GM18867 (cell line): ENCODE measurements around the gene CDC25C.
A peak's percentile ranks its signal among the peaks of the same experiment; 100 is the strongest.
"Not testable (repeated sequence)": the region's sequence is repeated elsewhere in the genome, so short reads cannot be mapped to it uniquely, and the experiment has no call there.

Source experiments
- ATAC-seq: cut with Tn5 transposase; IDR thresholded peaks from one replicate; pipeline ENCODE4 v1.9.1; 2021; ENCODE audit warnings: mild to moderate bottlenecking, moderate library complexity; ENCODE audit not compliant: unreplicated experiment

Gene CDC25C

DNA sequence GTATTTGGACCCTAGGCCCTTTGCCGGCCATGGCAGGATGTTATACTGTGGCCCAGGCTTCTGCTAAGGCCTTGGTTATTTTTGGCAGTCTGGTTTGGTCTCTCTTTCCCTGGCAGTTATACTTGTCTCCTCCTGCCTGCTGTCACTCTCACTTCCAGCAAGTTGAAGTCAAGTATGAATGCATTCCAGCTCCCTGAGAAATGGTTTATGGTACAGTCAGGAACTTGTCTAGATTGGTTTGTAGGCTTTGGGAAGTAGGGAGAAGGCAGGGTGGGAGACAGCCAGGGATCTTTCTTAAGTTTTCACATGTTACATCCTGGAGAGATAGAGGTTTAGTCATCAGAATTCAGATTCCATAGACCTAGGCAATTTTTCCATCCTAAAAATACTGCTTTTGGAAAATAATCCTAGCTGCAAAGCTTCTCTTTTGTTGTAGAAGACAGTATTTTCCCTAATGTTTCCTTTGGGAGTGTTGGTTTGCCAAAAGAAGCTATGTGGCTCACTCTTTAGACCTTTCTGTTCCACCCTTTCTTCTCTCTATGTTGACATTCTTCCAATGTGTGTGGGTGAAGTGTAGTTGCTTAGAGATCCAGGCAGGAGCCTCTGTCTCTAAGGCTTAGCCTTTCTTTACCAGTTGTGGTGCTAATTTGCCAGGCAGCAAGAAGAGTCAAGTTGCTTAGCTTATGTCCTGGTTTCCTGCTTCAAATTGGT, 18.4 kb upstream of the CDC25C start:
- no peak for ATAC-seq

DNA sequence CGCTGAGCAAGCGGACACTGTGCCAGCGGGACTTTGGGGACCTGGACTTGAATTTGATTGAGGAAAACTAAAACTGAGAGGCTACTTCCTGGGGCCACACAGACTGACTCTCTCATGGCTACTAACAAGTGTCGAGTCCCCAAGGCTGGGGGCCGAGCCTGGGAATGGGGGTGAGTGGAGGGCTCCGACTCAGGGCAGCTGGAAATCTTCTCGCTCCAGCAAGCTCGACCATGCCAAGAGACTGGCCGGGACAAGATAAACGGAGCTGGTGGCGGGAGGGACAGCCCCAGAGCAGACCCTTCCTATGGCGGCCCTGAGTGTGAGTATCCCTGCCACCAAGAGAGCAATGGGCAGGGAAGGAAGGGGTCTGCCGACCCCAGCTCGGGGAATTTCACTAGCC, 15.3 kb upstream of the CDC25C start:
- ATAC-seq, result no peak

DNA sequence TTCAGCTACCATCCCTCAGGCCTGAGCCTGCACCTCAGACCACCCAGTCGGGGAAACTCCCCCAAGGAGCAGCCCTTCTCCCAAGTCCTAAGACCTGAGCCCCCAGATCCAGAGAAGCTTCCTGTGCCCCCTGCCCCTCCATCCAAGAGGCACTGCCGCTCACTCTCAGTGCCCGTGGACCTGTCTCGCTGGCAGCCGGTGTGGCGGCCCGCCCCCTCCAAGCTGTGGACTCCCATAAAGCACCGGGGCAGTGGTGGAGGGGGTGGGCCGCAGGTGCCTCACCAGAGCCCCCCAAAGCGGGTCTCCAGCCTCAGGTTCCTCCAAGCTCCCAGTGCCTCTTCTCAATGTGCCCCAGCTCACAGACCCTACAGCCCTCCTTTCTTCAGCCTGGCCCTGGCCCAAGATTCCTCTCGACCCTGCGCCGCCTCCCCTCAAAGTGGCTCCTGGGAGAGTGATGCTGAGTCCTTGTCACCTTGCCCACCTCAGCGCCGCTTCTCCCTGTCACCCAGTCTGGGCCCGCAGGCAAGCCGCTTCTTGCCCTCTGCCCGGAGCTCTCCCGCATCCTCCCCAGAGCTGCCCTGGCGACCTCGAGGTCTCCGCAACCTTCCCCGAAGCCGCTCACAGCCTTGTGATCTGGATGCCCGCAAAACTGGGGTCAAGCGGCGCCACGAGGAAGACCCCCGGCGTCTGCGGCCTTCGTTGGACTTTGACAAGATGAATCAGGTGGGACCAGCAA, 13.5 kb upstream of the CDC25C start:
- ATAC-seq, result no peak

DNA sequence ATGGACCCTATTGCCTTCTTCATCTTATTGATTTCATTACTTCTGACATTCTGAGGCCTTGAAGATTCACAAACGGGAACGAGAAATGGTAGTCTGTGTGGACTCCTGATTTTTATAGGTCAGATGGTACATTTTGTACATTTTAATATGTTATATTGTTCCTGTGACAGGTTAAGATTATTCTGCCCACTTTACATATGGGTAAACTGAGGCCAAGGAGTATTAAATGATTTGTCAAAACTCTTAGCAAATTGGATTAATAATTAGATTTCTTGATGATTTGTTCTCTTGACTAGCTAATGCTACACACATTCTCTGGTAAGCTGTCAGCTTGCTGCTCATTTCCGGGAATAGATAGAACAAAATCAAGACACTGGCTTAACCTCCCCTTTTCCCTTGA, 8.4 kb upstream of the CDC25C start:
- ATAC-seq, result no peak

GRCh38 chr5:138339464-138339863, 7.9 kb upstream of the CDC25C start:
- no peak for ATAC-seq

GRCh38 chr5:138339091-138339456, 7.5 kb upstream of the CDC25C start:
- ATAC-seq, result no peak

DNA sequence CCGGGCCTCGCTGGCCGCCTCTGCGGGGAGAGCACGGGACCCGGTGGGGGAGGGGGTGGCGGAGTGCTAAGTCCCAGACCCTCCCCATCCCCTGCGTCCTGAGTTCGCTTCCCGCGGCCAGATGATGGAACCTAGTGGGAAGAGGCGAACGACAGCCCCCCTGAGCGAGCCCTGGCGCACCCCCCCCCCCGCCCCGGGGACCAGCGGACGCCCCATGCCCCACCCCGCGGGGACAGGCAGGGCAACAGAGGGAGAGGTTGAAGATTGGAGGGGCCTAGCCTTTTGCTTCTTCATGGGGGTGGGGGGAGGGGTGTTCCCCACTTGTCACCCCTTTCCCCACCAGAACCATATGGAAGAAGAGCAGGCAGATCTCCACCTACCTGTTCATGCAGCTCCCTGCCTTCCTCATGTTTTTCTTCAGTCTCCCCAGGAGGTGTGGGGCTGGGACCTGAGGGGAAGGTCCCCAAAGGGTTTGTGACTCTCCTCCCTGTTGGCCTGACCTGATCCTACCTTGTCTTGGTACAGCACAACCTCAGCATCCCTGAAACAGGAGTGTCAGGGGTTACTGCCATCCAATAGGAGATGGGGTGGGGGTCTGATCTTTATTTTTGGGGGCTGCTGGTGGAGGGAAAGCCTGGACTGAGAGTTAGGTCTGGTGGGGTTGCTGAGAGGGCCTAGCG, 6.9 kb upstream of the CDC25C start:
- no peak for ATAC-seq

GRCh38 chr5:138337685-138338410, 6.2 kb upstream of the CDC25C start, which contains the start of gene FAM53C:
Gene FAM53C (plus strand): TSS chr5:138338266. CDS start chr5:138341336, 3,070 bp downstream.
- peak; percentile 83 for ATAC-seq

DNA sequence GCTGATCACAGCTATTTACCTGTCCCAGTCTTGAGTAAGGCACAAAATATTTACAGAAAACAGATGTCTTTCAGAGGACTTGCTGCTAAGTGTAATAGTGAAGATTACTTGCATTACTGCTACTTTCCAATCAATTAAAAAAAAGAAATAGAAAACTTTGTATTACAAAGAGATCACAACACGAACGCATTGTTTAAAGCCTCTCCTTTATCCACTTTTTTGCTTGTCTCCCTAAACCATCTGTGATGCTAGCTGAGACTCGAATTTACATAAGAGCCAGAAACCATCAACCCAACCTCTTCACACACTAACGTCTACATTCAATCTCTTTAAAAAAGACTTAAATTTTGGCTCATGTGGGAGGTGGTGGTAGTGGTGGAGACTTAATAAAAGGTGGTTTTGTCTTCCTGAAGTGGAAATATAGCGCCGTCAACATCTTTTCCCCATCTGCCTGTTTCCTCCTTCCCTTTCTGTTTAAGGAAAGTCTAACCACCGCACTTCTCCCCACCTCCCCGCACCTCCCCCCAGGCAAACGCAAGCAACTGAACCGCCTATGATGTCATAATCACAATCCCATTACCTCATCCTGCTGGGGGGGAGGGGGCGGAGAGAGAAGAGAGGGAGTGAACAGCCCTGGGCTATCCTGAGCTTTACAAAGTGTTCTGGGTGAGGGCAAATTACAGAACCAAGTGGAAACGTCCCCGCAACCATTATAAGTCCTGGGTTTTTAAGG, 5.5 kb upstream of the CDC25C start:
- ATAC-seq, result peak; percentile 28

GRCh38 chr5:138334867-138335447, 3.4 kb upstream of the CDC25C start:
- ATAC-seq, result no peak

GRCh38 chr5:138330813-138331448, 673 bp downstream of the CDC25C start:
- no peak for ATAC-seq

- not testable (repeated sequence) for ATAC-seq
Observed at GRCh38 chr5:138318211-138318610, 13.4 kb downstream of the CDC25C start.

DNA sequence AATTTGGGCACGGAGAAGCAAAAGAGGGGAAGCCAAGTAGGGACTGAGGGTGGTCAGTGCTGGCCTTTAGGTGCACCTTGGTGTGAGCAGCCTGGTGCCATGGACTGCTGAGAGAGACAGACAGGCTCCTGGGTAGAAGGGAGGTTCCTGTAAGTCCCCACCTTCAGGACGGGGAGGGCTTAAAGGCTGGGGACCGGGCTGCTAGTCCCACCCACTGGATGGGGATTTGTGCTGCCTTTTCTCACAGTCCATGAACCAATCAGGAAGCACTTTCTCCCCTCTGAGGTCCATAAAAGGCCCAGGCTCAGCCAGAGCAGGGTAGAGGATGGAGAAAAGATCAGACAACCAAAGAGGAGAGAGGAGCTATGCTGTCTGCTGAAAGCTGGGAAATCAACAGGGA, 15.2 kb downstream of the CDC25C start:
- no peak for ATAC-seq

DNA sequence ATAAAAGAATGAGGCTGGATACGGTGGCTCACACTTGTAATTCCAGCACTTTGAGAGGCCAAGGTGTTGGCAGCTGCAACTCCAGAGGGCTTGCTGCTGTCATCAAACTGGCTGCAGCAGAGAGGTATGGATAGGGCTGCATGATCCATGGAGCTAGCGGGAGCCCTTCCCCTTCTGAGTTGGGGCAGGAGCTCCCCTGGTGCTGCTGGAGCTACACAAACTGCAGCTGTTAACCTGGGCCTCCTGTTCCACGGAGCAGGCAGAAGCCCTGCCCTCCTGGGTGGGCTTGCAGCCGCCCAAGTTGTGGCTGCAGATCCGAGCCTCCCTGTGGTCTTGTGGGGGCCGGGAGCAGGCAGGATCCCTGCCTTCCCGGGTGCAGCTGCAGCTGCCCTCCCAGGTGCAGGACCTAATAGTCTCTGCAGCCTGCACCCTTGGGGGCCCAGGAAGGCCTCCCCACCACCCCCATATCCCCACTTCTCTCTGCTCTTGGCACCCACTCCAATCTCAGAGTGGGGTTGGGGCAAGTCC, 15.8 kb downstream of the CDC25C start:
- ATAC-seq, result no peak

GRCh38 chr5:138305797-138306196, 25.8 kb downstream of the CDC25C start:
- ATAC-seq, result no peak

DNA sequence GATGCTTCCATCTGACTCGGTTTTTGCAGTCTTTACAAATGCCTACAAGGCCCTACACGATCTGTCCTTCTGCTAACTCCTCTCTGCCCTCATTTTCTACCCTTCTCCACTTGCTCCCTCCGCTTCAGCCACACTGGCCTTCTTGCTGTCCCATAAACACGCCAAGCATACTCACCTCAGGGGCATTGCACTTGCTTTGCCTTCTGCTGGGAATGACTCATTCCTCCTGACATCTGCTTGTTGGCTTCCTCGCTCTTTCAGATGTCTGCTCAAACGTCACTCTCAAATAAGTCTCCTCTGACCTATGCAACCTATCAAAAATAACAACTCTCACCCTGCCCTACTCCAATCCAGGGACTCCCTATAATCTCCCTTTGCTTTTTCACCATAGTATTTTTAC, 28.2 kb downstream of the CDC25C start:
- ATAC-seq, result no peak

GRCh38 chr5:138289296-138289695, 42.3 kb downstream of the CDC25C start:
- ATAC-seq, result no peak

GRCh38 chr5:138287246-138287645, 44.4 kb downstream of the CDC25C start:
- ATAC-seq, result no peak

- no peak for ATAC-seq
Observed at GRCh38 chr5:138282920-138283742, 48.5 kb downstream of the CDC25C start.
